GM06990 (cell line): ENCODE data around the gene NPAS3.

ENCODE experiments used
- DNase-seq: peaks from one replicate; pipeline ENCODE4 v3.0.0-alpha.2; 2011; ENCODE audit not compliant: insufficient read length; ENCODE audit errors: extremely low read depth
- H3K27me3 ChIP-seq: replicated peaks from 2 replicates; pipeline ENCODE4 v1.6.0; 2011; ENCODE audit warnings: low read length; ENCODE audit not compliant: control insufficient read depth, insufficient read depth
- H3K36me3 ChIP-seq: 2 replicates; pipeline ENCODE4 v1.5.1; 2011; ENCODE audit warnings: low read length; ENCODE audit not compliant: control insufficient read depth, insufficient read depth
- H3K4me3 ChIP-seq: replicated peaks from 2 replicates; pipeline ENCODE4 v1.5.1; 2011; ENCODE audit warnings: low read depth, mild to moderate bottlenecking, control low read depth, low read length
- CTCF ChIP-seq: IDR thresholded peaks from 2 replicates; pipeline ENCODE4 v1.5.1; 2011; ENCODE audit warnings: low read length, control low read depth, mild to moderate bottlenecking, inconsistent platforms; ENCODE audit not compliant: insufficient read depth, poor library complexity, severe bottlenecking

NPAS3 gene

GRCh38 chr14:33650430-33650829 lies 711.8 kb downstream of the NPAS3 start:
- TF ChIP-seq CTCF: no peak
- DNase-seq: no peak
- Histone ChIP-seq H3K36me3 (no peaks in the 10 kb centered on the region), H3K4me3 (no peak overlapping the region), H3K27me3 (no peaks in the 10 kb centered on the region)

- no peaks in the 10 kb centered on the region for H3K36me3 ChIP-seq
- TF ChIP-seq CTCF: no peak
- DNase-seq: no peak
- H3K4me3 ChIP-seq: no peak overlapping the region
- no peaks in the 10 kb centered on the region for H3K27me3 ChIP-seq
These were observed 714.1 kb downstream of the NPAS3 start for GRCh38 chr14:33652566-33653307.

- no peaks in the 10 kb centered on the region for H3K27me3 ChIP-seq
- TF ChIP-seq CTCF: no peak
- DNase-seq: no peak
- H3K36me3 ChIP-seq: no peaks in the 10 kb centered on the region
- H3K4me3 ChIP-seq: no peak overlapping the region
These were observed 714.6 kb downstream of the NPAS3 start for GRCh38 chr14:33653308-33653695.

- no peaks in the 10 kb centered on the region for H3K27me3 ChIP-seq
- H3K4me3 ChIP-seq: no peak overlapping the region
- DNase-seq: no peak
- TF ChIP-seq CTCF: no peak
- no peaks in the 10 kb centered on the region for H3K36me3 ChIP-seq
These were observed 716.7 kb downstream of the NPAS3 start for GRCh38 chr14:33655421-33655820.

GRCh38 chr14:33657476-33657875 lies 718.8 kb downstream of the NPAS3 start:
- Histone ChIP-seq H3K4me3 (no peak overlapping the region), H3K27me3 (no peaks in the 10 kb centered on the region), H3K36me3 (no peaks in the 10 kb centered on the region)
- TF ChIP-seq CTCF: no peak
- no peak for DNase-seq

GRCh38 chr14:33660248-33660647 lies 721.6 kb downstream of the NPAS3 start:
- H3K36me3 ChIP-seq: no peaks in the 10 kb centered on the region
- DNase-seq: no peak
- no peak for TF ChIP-seq CTCF
- H3K27me3 ChIP-seq: no peaks in the 10 kb centered on the region
- H3K4me3 ChIP-seq: no peak overlapping the region
